GM12874 (cell line): Measurements from ENCODE around the gene EXOC1.

Experiments
- TF ChIP-seq, protein P1 (sequence below): IDR thresholded peaks from 2 replicates; pipeline ENCODE4 v1.5.1; 2011; ENCODE audit warnings: low read depth, mild to moderate bottlenecking, control low read depth, low read length, moderate library complexity; ENCODE audit not compliant: insufficient read depth

EXOC1 gene

DNA sequence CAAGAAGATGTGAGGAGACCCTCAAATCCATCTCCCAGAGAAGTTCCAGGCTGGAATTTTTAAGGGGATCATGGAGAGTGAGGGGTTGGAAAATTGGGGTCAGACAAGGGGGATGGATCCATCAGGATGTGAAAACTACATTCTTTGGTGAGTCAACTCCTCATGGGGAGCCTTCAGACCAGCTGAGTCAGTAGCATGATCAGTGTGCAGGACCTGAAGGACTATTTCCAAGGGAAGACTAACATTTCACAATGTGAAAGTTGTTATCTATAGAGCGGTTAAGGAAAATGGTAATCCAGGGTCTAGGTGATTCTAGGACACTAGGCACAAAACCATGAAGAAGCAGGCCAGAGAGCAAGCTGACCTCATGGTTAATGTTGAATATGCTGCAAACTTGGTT lies 56.7 kb downstream of the EXOC1 start:
- TF ChIP-seq, protein P1, sequence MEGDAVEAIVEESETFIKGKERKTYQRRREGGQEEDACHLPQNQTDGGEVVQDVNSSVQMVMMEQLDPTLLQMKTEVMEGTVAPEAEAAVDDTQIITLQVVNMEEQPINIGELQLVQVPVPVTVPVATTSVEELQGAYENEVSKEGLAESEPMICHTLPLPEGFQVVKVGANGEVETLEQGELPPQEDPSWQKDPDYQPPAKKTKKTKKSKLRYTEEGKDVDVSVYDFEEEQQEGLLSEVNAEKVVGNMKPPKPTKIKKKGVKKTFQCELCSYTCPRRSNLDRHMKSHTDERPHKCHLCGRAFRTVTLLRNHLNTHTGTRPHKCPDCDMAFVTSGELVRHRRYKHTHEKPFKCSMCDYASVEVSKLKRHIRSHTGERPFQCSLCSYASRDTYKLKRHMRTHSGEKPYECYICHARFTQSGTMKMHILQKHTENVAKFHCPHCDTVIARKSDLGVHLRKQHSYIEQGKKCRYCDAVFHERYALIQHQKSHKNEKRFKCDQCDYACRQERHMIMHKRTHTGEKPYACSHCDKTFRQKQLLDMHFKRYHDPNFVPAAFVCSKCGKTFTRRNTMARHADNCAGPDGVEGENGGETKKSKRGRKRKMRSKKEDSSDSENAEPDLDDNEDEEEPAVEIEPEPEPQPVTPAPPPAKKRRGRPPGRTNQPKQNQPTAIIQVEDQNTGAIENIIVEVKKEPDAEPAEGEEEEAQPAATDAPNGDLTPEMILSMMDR, result no peak

DNA sequence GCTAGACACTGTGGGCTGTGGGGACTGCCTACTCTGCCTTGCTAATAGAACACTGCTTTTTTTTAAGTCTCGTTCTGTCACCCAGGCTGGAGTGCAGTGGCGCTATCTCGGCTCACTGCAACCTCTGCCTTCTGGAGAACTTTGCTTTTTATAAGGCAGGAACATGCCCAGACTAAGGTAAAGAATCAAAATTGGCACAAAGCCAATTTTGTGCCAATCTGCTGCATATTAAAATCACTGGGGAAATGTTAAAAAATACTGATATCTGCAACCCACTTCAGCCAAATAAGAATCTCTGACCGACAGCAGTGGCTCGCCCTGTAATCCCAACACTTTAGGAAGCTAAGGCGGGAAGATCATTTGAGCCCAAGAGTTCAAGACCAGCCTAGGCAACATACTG lies 58.8 kb downstream of the EXOC1 start:
- TF ChIP-seq, protein P1, result no peak

DNA sequence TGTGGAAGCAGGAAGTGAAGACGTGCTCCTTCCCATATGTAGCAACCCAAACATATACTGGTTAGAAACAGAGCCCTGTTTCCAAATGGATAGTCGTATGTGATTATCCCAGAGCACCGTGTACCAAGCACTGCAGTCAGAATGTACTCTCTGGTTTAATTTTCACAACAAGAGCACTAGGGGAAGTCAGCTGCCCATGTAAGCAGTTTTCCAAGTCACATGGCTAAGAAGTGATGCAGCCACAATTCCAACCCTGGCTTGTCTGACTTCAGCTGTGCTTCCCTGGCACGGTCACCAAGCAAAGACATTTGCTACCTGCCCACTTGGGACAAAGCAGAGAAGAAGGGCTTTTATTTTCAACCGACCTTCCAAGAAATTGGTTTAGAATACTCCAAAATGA lies 67.1 kb downstream of the EXOC1 start:
- TF ChIP-seq, protein P1, result no peak

DNA sequence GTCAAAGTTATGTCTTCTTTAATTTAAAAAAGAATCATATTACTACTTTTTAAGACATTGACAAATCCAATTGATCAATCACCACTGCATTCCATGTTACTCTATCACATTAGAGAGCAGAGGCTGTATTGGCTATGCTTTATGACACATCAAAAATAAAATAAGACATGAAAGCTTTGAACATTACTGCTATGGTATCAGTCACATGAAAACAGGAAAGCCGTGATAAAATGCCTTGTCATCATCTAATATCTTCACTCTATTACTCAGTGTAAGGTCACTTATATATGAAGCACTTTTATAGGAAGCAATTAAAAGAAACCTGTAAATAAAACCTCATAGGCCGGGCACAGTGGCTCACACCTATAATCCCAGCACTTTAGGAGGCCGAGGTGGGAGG lies 67.6 kb downstream of the EXOC1 start:
- TF ChIP-seq, protein P1, result no peak

- TF ChIP-seq, protein P1, result no peak
These were observed 71.8 kb downstream of the EXOC1 start for GRCh38 chr4:55925241-55925640.

DNA sequence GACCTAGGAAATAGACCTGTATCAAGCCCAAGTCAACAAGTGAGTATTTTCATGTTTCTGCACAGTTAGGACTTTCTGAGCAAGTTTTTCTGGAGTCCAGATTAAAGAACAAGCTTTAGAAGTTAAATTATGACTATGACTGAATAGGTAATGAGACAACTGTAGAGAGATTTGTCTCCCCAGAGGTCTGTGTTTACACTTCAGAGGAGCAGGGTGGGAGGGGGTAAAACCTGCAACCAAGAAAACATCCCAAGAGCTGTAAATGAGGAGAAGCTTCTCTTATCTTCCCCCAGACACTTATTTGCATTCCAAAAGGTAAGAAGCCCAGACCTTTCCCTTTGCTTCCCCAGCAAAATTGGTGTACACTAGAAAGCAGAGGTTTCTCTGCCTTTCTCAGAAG lies 73.2 kb downstream of the EXOC1 start:
- TF ChIP-seq, protein P1, result no peak

DNA sequence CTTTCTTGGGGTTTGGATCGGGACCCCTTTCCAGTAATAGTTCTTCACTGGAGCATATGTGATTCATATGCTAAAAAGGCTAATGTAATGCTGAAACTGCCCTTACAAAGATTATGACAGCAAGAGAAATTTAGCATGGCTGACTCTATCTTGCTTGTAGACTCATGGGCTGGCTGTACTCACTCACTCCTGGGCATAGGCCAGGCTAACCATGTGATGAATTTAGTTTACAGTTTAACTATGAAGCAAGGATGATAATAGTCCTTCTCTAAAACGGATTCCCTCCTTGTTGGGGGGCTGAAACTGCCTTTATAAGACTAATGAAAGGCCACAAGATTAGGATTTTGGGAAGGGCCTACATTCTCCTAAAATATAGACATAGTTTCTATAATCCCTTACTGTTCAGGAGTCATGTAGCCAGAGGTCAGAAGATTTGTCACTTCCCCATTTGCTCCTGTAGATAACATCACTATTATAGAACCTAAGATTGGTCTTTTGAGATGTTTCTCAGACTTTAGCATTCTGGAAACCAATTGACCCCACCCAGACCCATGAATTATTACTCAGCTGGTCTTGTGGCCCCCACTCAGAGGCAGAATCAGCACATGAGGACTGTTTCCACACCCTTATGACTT lies 74.5 kb downstream of the EXOC1 start:
- TF ChIP-seq, protein P1, result no peak
